Measurements from ENCODE around the gene TOM1. TPM values are rescaled to one million over a fixed set of nuclear protein-coding genes. Genes with fewer than 3 reads are reported as not detected.

Gene TOM1
- total and polyA plus RNA-seq, 2 of the 13 experiments (the other 11 are each of a cell fraction or from before 2014, with no cell fraction given), result 30.8 to 87.3 TPM

DNA sequence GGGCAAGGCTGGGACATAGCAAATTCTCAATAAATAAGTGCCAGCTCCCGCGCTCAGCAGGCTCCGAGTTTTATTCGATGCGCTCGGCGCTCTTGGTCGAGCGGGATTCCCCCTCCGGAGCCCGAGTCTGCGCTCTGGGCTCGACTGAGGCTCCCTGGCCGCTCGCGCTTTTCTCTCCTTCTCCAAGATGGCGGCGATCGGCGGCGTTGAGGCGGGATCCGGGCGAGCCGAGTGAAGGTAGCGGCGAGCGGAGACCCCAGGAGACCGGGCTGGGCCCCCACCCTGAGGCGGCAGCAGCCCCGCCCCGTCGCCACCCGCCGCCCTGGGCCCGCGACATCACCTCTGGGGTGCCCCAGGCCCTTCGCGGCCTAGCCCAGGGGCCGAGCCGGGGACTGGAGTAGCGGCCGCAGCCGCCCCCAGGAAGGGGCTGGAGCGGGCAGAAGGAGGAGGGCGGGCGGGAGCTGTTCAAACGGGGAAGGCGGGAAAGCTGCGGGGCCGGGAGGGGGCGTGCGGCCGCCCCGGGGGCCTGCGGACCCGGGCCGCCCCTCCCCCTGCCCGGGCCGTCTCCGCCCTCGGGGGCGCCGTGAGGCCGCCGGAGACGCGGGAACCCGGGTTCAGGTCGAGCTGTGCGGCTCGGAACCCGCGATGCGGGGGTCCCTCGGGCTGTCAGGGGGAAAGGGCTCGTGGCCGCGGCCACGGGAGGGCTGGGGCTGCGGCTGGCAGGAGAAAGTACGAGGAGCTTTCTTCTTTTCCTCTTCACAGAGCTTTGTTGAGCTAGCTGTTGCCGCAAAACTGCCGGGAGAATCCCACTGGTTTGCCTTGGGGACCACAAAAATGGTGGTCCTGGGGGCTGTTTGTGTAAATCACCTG lies 42.1 kb upstream of the TOM1 start, which contains the start of gene HMGXB4 (continued):
- TF ChIP-seq, protein P1, sequence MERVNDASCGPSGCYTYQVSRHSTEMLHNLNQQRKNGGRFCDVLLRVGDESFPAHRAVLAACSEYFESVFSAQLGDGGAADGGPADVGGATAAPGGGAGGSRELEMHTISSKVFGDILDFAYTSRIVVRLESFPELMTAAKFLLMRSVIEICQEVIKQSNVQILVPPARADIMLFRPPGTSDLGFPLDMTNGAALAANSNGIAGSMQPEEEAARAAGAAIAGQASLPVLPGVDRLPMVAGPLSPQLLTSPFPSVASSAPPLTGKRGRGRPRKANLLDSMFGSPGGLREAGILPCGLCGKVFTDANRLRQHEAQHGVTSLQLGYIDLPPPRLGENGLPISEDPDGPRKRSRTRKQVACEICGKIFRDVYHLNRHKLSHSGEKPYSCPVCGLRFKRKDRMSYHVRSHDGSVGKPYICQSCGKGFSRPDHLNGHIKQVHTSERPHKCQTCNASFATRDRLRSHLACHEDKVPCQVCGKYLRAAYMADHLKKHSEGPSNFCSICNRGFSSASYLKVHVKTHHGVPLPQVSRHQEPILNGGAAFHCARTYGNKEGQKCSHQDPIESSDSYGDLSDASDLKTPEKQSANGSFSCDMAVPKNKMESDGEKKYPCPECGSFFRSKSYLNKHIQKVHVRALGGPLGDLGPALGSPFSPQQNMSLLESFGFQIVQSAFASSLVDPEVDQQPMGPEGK (CRISPR knock-in tag; IDR thresholded peaks at IDR 0.05), result 0 out of 2 replicates have a peak, but pooled peaks have one; percentile 45
- TF ChIP-seq THYN1 (CRISPR knock-in tag; IDR thresholded peaks at IDR 0.05; ENCODE audit: borderline replicate concordance, low read depth) (no peak), ZFP62 (CRISPR knock-in tag; IDR thresholded peaks at IDR 0.05) (no peak), ZNF33A (CRISPR knock-in tag; IDR thresholded peaks at IDR 0.05; ENCODE audit: borderline replicate concordance) (no peak), AGO1 (IDR thresholded peaks at IDR 0.05; ENCODE audit: low read depth, low read length, poor library complexity, severe bottlenecking) (peak; percentile 65), ZKSCAN8 (CRISPR knock-in tag; IDR thresholded peaks at IDR 0.05; ENCODE audit: borderline replicate concordance) (peak; percentile 52; the same call in 1 of the 2 replicates), NFRKB (IDR thresholded peaks at IDR 0.05) (peak; percentile 72; the same call in 1 of the 2 replicates), SUZ12 (IDR thresholded peaks at IDR 0.05; ENCODE audit: low read depth, low read length) (no peak)
- TF ChIP-seq, protein P2, sequence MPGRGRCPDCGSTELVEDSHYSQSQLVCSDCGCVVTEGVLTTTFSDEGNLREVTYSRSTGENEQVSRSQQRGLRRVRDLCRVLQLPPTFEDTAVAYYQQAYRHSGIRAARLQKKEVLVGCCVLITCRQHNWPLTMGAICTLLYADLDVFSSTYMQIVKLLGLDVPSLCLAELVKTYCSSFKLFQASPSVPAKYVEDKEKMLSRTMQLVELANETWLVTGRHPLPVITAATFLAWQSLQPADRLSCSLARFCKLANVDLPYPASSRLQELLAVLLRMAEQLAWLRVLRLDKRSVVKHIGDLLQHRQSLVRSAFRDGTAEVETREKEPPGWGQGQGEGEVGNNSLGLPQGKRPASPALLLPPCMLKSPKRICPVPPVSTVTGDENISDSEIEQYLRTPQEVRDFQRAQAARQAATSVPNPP (CRISPR knock-in tag; IDR thresholded peaks at IDR 0.05), result peak; percentile 77
- TF ChIP-seq, protein P3, sequence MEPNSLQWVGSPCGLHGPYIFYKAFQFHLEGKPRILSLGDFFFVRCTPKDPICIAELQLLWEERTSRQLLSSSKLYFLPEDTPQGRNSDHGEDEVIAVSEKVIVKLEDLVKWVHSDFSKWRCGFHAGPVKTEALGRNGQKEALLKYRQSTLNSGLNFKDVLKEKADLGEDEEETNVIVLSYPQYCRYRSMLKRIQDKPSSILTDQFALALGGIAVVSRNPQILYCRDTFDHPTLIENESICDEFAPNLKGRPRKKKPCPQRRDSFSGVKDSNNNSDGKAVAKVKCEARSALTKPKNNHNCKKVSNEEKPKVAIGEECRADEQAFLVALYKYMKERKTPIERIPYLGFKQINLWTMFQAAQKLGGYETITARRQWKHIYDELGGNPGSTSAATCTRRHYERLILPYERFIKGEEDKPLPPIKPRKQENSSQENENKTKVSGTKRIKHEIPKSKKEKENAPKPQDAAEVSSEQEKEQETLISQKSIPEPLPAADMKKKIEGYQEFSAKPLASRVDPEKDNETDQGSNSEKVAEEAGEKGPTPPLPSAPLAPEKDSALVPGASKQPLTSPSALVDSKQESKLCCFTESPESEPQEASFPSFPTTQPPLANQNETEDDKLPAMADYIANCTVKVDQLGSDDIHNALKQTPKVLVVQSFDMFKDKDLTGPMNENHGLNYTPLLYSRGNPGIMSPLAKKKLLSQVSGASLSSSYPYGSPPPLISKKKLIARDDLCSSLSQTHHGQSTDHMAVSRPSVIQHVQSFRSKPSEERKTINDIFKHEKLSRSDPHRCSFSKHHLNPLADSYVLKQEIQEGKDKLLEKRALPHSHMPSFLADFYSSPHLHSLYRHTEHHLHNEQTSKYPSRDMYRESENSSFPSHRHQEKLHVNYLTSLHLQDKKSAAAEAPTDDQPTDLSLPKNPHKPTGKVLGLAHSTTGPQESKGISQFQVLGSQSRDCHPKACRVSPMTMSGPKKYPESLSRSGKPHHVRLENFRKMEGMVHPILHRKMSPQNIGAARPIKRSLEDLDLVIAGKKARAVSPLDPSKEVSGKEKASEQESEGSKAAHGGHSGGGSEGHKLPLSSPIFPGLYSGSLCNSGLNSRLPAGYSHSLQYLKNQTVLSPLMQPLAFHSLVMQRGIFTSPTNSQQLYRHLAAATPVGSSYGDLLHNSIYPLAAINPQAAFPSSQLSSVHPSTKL (CRISPR knock-in tag; IDR thresholded peaks at IDR 0.05), result peak; percentile 30
- TF ChIP-seq, protein P4, sequence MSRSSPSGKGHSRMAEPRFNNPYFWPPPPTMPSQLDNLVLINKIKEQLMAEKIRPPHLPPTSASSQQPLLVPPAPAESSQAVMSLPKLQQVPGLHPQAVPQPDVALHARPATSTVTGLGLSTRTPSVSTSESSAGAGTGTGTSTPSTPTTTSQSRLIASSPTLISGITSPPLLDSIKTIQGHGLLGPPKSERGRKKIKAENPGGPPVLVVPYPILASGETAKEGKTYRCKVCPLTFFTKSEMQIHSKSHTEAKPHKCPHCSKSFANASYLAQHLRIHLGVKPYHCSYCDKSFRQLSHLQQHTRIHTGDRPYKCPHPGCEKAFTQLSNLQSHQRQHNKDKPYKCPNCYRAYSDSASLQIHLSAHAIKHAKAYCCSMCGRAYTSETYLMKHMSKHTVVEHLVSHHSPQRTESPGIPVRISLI (CRISPR knock-in tag; IDR thresholded peaks at IDR 0.05; ENCODE audit: borderline replicate concordance), result no peak
- TF ChIP-seq, protein P5, sequence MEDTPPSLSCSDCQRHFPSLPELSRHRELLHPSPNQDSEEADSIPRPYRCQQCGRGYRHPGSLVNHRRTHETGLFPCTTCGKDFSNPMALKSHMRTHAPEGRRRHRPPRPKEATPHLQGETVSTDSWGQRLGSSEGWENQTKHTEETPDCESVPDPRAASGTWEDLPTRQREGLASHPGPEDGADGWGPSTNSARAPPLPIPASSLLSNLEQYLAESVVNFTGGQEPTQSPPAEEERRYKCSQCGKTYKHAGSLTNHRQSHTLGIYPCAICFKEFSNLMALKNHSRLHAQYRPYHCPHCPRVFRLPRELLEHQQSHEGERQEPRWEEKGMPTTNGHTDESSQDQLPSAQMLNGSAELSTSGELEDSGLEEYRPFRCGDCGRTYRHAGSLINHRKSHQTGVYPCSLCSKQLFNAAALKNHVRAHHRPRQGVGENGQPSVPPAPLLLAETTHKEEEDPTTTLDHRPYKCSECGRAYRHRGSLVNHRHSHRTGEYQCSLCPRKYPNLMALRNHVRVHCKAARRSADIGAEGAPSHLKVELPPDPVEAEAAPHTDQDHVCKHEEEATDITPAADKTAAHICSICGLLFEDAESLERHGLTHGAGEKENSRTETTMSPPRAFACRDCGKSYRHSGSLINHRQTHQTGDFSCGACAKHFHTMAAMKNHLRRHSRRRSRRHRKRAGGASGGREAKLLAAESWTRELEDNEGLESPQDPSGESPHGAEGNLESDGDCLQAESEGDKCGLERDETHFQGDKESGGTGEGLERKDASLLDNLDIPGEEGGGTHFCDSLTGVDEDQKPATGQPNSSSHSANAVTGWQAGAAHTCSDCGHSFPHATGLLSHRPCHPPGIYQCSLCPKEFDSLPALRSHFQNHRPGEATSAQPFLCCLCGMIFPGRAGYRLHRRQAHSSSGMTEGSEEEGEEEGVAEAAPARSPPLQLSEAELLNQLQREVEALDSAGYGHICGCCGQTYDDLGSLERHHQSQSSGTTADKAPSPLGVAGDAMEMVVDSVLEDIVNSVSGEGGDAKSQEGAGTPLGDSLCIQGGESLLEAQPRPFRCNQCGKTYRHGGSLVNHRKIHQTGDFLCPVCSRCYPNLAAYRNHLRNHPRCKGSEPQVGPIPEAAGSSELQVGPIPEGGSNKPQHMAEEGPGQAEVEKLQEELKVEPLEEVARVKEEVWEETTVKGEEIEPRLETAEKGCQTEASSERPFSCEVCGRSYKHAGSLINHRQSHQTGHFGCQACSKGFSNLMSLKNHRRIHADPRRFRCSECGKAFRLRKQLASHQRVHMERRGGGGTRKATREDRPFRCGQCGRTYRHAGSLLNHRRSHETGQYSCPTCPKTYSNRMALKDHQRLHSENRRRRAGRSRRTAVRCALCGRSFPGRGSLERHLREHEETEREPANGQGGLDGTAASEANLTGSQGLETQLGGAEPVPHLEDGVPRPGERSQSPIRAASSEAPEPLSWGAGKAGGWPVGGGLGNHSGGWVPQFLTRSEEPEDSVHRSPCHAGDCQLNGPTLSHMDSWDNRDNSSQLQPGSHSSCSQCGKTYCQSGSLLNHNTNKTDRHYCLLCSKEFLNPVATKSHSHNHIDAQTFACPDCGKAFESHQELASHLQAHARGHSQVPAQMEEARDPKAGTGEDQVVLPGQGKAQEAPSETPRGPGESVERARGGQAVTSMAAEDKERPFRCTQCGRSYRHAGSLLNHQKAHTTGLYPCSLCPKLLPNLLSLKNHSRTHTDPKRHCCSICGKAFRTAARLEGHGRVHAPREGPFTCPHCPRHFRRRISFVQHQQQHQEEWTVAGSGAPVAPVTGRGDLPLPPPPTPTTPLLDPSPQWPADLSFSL (CRISPR knock-in tag; IDR thresholded peaks at IDR 0.05), result no peak
